Nephron progenitor cell (in vitro differentiated cells): ENCODE data around the gene NCOA1.
"Not testable (repeated sequence)": the region's sequence is repeated elsewhere in the genome, so short reads cannot be mapped to it uniquely, and the experiment has no call there.

Experiments
- DNase-seq: peaks from one replicate; pipeline ENCODE4 v3.0.0; 2021
- H3K27ac Mint-ChIP-seq: 2 replicates; pipeline ENCODE4 v1.8.0; 2021; ENCODE audit warnings: mild to moderate bottlenecking, moderate library complexity, mixed read lengths
- H3K27me3 Mint-ChIP-seq: 2 replicates; pipeline ENCODE4 v1.8.0; 2021; ENCODE audit warnings: mild to moderate bottlenecking, low read depth, mixed read lengths; ENCODE audit not compliant: poor library complexity
- H3K36me3 Mint-ChIP-seq: 2 replicates; pipeline ENCODE4 v1.8.0; 2021; ENCODE audit warnings: low read depth, mixed read lengths
- H3K4me1 Mint-ChIP-seq: 2 replicates; pipeline ENCODE4 v1.8.0; 2021; ENCODE audit warnings: mixed read lengths
- H3K4me3 Mint-ChIP-seq: 2 replicates; pipeline ENCODE4 v1.8.0; 2021; ENCODE audit warnings: mild to moderate bottlenecking, moderate library complexity, mixed read lengths
- H3K9me3 Mint-ChIP-seq: 2 replicates; pipeline ENCODE4 v1.8.0; 2021; ENCODE audit warnings: mild to moderate bottlenecking, moderate library complexity, mixed read lengths
- CTCF ChIP-seq: fragments of 200-600 bp; sonication (generic); IDR thresholded peaks from 2 replicates; pipeline ENCODE4 v1.5.0; 2021; ENCODE audit warnings: antibody characterized with exemption

The NCOA1 gene

GRCh38 chr2:24527536-24527935 is 36.5 kb downstream of the NCOA1 start:
- no peaks in the 10 kb centered on the region for H3K27me3 Mint-ChIP-seq
- DNase-seq = no peak
- no peaks in the 10 kb centered on the region for H3K4me1 Mint-ChIP-seq
- peaks cover 46% of the 10 kb centered on the region for H3K9me3 Mint-ChIP-seq
- H3K4me3 Mint-ChIP-seq = no peak overlapping the region
- no peak overlapping the region for H3K27ac Mint-ChIP-seq
- TF ChIP-seq CTCF = no peak
- peaks cover 23% of the 10 kb centered on the region for H3K36me3 Mint-ChIP-seq

- Mint-ChIP-seq H3K4me1 (no peaks in the 10 kb centered on the region), H3K27me3 (peaks cover 6% of the 10 kb centered on the region), H3K4me3 (no peak overlapping the region), H3K36me3 (peaks cover 46% of the 10 kb centered on the region), H3K9me3 (peaks cover 77% of the 10 kb centered on the region), H3K27ac (no peak overlapping the region)
- TF ChIP-seq CTCF = no peak
- no peak for DNase-seq
Observed at GRCh38 chr2:24530796-24531195, 39.7 kb downstream of the NCOA1 start.

- H3K27ac Mint-ChIP-seq = peak overlapping the region; percentile 79
- not testable (repeated sequence) for H3K4me1 Mint-ChIP-seq, H3K4me3 Mint-ChIP-seq, DNase-seq, H3K27me3 Mint-ChIP-seq
- H3K36me3 Mint-ChIP-seq = peaks cover 51% of the 10 kb centered on the region
- H3K9me3 Mint-ChIP-seq = peaks cover 81% of the 10 kb centered on the region
Observed at GRCh38 chr2:24531610-24532009, 40.6 kb downstream of the NCOA1 start.

GRCh38 chr2:24532057-24532456 is 41.0 kb downstream of the NCOA1 start:
- H3K4me1 Mint-ChIP-seq, H3K27me3 Mint-ChIP-seq, H3K4me3 Mint-ChIP-seq, H3K27ac Mint-ChIP-seq, DNase-seq: not testable (repeated sequence)
- H3K9me3 Mint-ChIP-seq = peaks cover 81% of the 10 kb centered on the region
- peaks cover 55% of the 10 kb centered on the region for H3K36me3 Mint-ChIP-seq

GRCh38 chr2:24533574-24533973 is 42.5 kb downstream of the NCOA1 start:
- Mint-ChIP-seq H3K36me3 (peaks cover 59% of the 10 kb centered on the region), H3K9me3 (peaks cover 75% of the 10 kb centered on the region)
- not testable (repeated sequence) for H3K4me1 Mint-ChIP-seq, H3K4me3 Mint-ChIP-seq, H3K27ac Mint-ChIP-seq, H3K27me3 Mint-ChIP-seq, DNase-seq

GRCh38 chr2:24538720-24539119 is 47.7 kb downstream of the NCOA1 start:
- no peak for TF ChIP-seq CTCF
- no peak for DNase-seq
- Mint-ChIP-seq H3K9me3 (peaks cover 61% of the 10 kb centered on the region), H3K36me3 (peaks cover 61% of the 10 kb centered on the region), H3K4me1 (no peaks in the 10 kb centered on the region), H3K4me3 (no peak overlapping the region), H3K27me3 (peaks cover 6% of the 10 kb centered on the region), H3K27ac (no peak overlapping the region)

GRCh38 chr2:24539258-24539657 is 48.2 kb downstream of the NCOA1 start:
- H3K4me1 Mint-ChIP-seq = no peaks in the 10 kb centered on the region
- no peak for TF ChIP-seq CTCF
- H3K27me3 Mint-ChIP-seq = peaks cover 3% of the 10 kb centered on the region
- no peak overlapping the region for H3K27ac Mint-ChIP-seq
- H3K9me3 Mint-ChIP-seq = peaks cover 62% of the 10 kb centered on the region
- no peak overlapping the region for H3K4me3 Mint-ChIP-seq
- H3K36me3 Mint-ChIP-seq = peaks cover 63% of the 10 kb centered on the region
- no peak for DNase-seq
